Measurements from ENCODE around the gene HOXB9. TPM values are rescaled to one million over a fixed set of nuclear protein-coding genes. Genes with fewer than 3 reads are reported as not detected.

The HOXB9 gene
- total and polyA plus RNA-seq, 9 of the 15 experiments (the other 6 are each of a cell fraction or from before 2014, with no cell fraction given): 3.1 to 196 (median 77.6) TPM

- TF ChIP-seq MYNN (IDR thresholded peaks at IDR 0.05) (0 out of 2 replicates have a peak, but pooled peaks have one; percentile 26), MYNN (CRISPR knock-in tag; IDR thresholded peaks at IDR 0.05) (no peak), STAG1 (CRISPR knock-in tag; IDR thresholded peaks at IDR 0.05; ENCODE audit: borderline replicate concordance) (no peak), TEAD4 (IDR thresholded peaks at IDR 0.05; ENCODE audit: low read length) (no peak), TEAD4 (CRISPR knock-in tag; IDR thresholded peaks at IDR 0.05; ENCODE audit: borderline replicate concordance) (no peak), MAFF (IDR thresholded peaks at IDR 0.05; ENCODE audit: low read length) (no peak), ZFX (CRISPR knock-in tag; IDR thresholded peaks at IDR 0.05) (peak; percentile 51; the same call in 1 of the 2 replicates), CBX1 (IDR thresholded peaks at IDR 0.05; ENCODE audit: low read depth) (no peak), OTX1 (CRISPR knock-in tag; IDR thresholded peaks at IDR 0.05) (no peak), PHF21A (IDR thresholded peaks at IDR 0.05; ENCODE audit: borderline replicate concordance, low read depth) (no peak), PHF8 (IDR thresholded peaks at IDR 0.05; ENCODE audit: borderline replicate concordance, low read length) (0 out of 2 replicates have a peak, but pooled peaks have one; percentile 25), MECOM (CRISPR knock-in tag; IDR thresholded peaks at IDR 0.05) (no peak), ZNF197 (CRISPR knock-in tag; IDR thresholded peaks at IDR 0.05; ENCODE audit: low read depth) (no peak), EGR1 (conservative IDR thresholded peaks at IDR 0.05) (peak; percentile 62), MXD1 (CRISPR knock-in tag; IDR thresholded peaks at IDR 0.05; ENCODE audit: borderline replicate concordance, poor library complexity, severe bottlenecking) (no peak), NCOA1 (IDR thresholded peaks at IDR 0.05; ENCODE audit: low read depth) (no peak), SAFB (IDR thresholded peaks at IDR 0.05; ENCODE audit: borderline replicate concordance, low read depth, low read length) (peak; percentile 38; the same call in 1 of the 2 replicates), ZNF668 (CRISPR knock-in tag; IDR thresholded peaks at IDR 0.05) (no peak), TAF1 (IDR thresholded peaks at IDR 0.05; ENCODE audit: control insufficient read depth, extremely low read depth, insufficient read depth, low read length, severe bottlenecking) (peak; percentile 33), ETV5 (CRISPR knock-in tag; IDR thresholded peaks at IDR 0.05; ENCODE audit: low read depth) (no peak), L3MBTL2 (IDR thresholded peaks at IDR 0.05) (no peak), SIN3A (IDR thresholded peaks at IDR 0.05; ENCODE audit: borderline replicate concordance in 2 of 2, control insufficient read depth in 1 of 2, low read depth in 2 of 2, low read length in 2 of 2) (no peak), VEZF1 (CRISPR knock-in tag; IDR thresholded peaks at IDR 0.05) (0 out of 2 replicates have a peak, but pooled peaks have one; percentile 53), LEF1 (IDR thresholded peaks at IDR 0.05) (peak; percentile 16; the same call in 1 of the 2 replicates), MCM5 (IDR thresholded peaks at IDR 0.05; ENCODE audit: low read depth) (no peak)
- TF ChIP-seq, protein P1, sequence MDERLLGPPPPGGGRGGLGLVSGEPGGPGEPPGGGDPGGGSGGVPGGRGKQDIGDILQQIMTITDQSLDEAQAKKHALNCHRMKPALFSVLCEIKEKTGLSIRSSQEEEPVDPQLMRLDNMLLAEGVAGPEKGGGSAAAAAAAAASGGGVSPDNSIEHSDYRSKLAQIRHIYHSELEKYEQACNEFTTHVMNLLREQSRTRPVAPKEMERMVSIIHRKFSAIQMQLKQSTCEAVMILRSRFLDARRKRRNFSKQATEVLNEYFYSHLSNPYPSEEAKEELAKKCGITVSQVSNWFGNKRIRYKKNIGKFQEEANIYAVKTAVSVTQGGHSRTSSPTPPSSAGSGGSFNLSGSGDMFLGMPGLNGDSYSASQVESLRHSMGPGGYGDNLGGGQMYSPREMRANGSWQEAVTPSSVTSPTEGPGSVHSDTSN (CRISPR knock-in tag; IDR thresholded peaks at IDR 0.05; ENCODE audit: low read depth): no peak
- TF ChIP-seq, protein P1 (tag; conservative IDR thresholded peaks at IDR 0.05; ENCODE audit: low read depth): peak; percentile 27; the same call in 1 of the 2 replicates
Observed at GRCh38 chr17:48577330-48577945, 48.7 kb downstream of the HOXB9 start (continued).

Measured in K562 (cell line).